Measurements from ENCODE around the gene F10.
"Not testable (repeated sequence)": the region's sequence is repeated elsewhere in the genome, so short reads cannot be mapped to it uniquely, and the experiment has no call there.

F10 gene

GRCh38 chr13:113158946-113159345, 36.3 kb downstream of the F10 start:
- no peak for TF ChIP-seq CTCF (IDR thresholded peaks at IDR 0.05; ENCODE audit: borderline replicate concordance, insufficient read depth, low read depth, low read length)
- H3K4me3 ChIP-seq (ENCODE audit: low read depth, low read length) = no peak overlapping the region

- no peak for TF ChIP-seq CTCF (IDR thresholded peaks at IDR 0.05; ENCODE audit: borderline replicate concordance, insufficient read depth, low read depth, low read length)
- H3K4me3 ChIP-seq (ENCODE audit: low read depth, low read length) = no peak overlapping the region
These were observed 37.1 kb downstream of the F10 start for GRCh38 chr13:113159701-113160100.

GRCh38 chr13:113160983-113161382, 38.4 kb downstream of the F10 start:
- TF ChIP-seq CTCF (IDR thresholded peaks at IDR 0.05; ENCODE audit: borderline replicate concordance, insufficient read depth, low read depth, low read length) = no peak
- no peak overlapping the region for H3K4me3 ChIP-seq (ENCODE audit: low read depth, low read length)

GRCh38 chr13:113161433-113161832, 38.8 kb downstream of the F10 start:
- no peak for TF ChIP-seq CTCF (IDR thresholded peaks at IDR 0.05; ENCODE audit: borderline replicate concordance, insufficient read depth, low read depth, low read length)
- no peak overlapping the region for H3K4me3 ChIP-seq (ENCODE audit: low read depth, low read length)

GRCh38 chr13:113161975-113162374, 39.4 kb downstream of the F10 start:
- not testable (repeated sequence) for H3K4me3 ChIP-seq (ENCODE audit: low read depth, low read length)

GRCh38 chr13:113162783-113163685, 40.4 kb downstream of the F10 start:
- TF ChIP-seq CTCF (IDR thresholded peaks at IDR 0.05; ENCODE audit: borderline replicate concordance, insufficient read depth, low read depth, low read length) = no peak
- no peak overlapping the region for H3K4me3 ChIP-seq (ENCODE audit: low read depth, low read length)

GRCh38 chr13:113164492-113164891, 41.9 kb downstream of the F10 start:
- no peak for TF ChIP-seq CTCF (IDR thresholded peaks at IDR 0.05; ENCODE audit: borderline replicate concordance, insufficient read depth, low read depth, low read length)
- no peak overlapping the region for H3K4me3 ChIP-seq (ENCODE audit: low read depth, low read length)
